HG03460 (cell line): Measurements from ENCODE around the gene SLC9B1.
"Not testable (repeated sequence)": the region's sequence is repeated elsewhere in the genome, so short reads cannot be mapped to it uniquely, and the experiment has no call there.

Source experiments
- ATAC-seq: cut with Tn5 transposase; IDR thresholded peaks from one replicate; pipeline ENCODE4 v1.9.1; 2021; ENCODE audit not compliant: unreplicated experiment

SLC9B1 gene

GRCh38 chr4:103011378-103012025, 8.0 kb downstream of the SLC9B1 start:
- ATAC-seq: no peak

- no peak for ATAC-seq
Measured at GRCh38 chr4:103010804-103011203, 8.7 kb downstream of the SLC9B1 start.

GRCh38 chr4:103008875-103009729, 10.4 kb downstream of the SLC9B1 start:
- ATAC-seq: peak; percentile 82

GRCh38 chr4:103002551-103002950, 17.0 kb downstream of the SLC9B1 start:
- ATAC-seq: no peak

- no peak for ATAC-seq
Measured at GRCh38 chr4:102994803-102995202, 24.7 kb downstream of the SLC9B1 start.

- ATAC-seq: not testable (repeated sequence)
Measured at GRCh38 chr4:102993985-102994384, 25.5 kb downstream of the SLC9B1 start.

- ATAC-seq: no peak
Measured at GRCh38 chr4:102988429-102989020, 31.0 kb downstream of the SLC9B1 start.

- no peak for ATAC-seq
Measured at GRCh38 chr4:102981005-102981404, 38.5 kb downstream of the SLC9B1 start.

- ATAC-seq: not testable (repeated sequence)
Measured at GRCh38 chr4:102961813-102962212, 57.7 kb downstream of the SLC9B1 start.

- no peak for ATAC-seq
Measured at GRCh38 chr4:102959496-102959895, 60.0 kb downstream of the SLC9B1 start.

- no peak for ATAC-seq
Measured at GRCh38 chr4:102945066-102945465, 74.4 kb downstream of the SLC9B1 start.

- ATAC-seq: not testable (repeated sequence)
Measured at GRCh38 chr4:102938063-102938462, 81.4 kb downstream of the SLC9B1 start.

GRCh38 chr4:102935716-102936115, 83.8 kb downstream of the SLC9B1 start:
- no peak for ATAC-seq

- ATAC-seq: not testable (repeated sequence)
Measured at GRCh38 chr4:102919697-102920096, 99.8 kb downstream of the SLC9B1 start.

GRCh38 chr4:102918859-102919258, 100.6 kb downstream of the SLC9B1 start:
- ATAC-seq: no peak

- ATAC-seq: no peak
Measured at GRCh38 chr4:102901804-102902203, 117.7 kb downstream of the SLC9B1 start.

- ATAC-seq: not testable (repeated sequence)
Measured at GRCh38 chr4:102897610-102898009, 121.9 kb downstream of the SLC9B1 start.

GRCh38 chr4:102896547-102896946, 123.0 kb downstream of the SLC9B1 start:
- ATAC-seq: not testable (repeated sequence)

- not testable (repeated sequence) for ATAC-seq
Measured at GRCh38 chr4:102889866-102890265, 129.6 kb downstream of the SLC9B1 start.

GRCh38 chr4:102888570-102888969, 130.9 kb downstream of the SLC9B1 start:
- not testable (repeated sequence) for ATAC-seq

- ATAC-seq: no peak
Measured at GRCh38 chr4:102883278-102883677, 136.2 kb downstream of the SLC9B1 start.

- no peak for ATAC-seq
Measured at GRCh38 chr4:102881343-102881742, 138.2 kb downstream of the SLC9B1 start.
